Measurements from ENCODE around the gene TXNL1. TPM values are rescaled to one million over a fixed set of nuclear protein-coding genes. Genes with fewer than 3 reads are reported as not detected.

Gene TXNL1
- total RNA-seq, 1 donor from 2014 or later: 128 TPM

GRCh38 chr18:56580026-56580425 lies 58.4 kb downstream of the TXNL1 start:
- no peaks in the 10 kb centered on the region for H3K36me3 ChIP-seq
- no peak overlapping the region for H3K4me2 ChIP-seq
- no peak overlapping the region for H3K27ac ChIP-seq
- H3F3A ChIP-seq (ENCODE audit: low read depth): no peaks in the 10 kb centered on the region
- no peak overlapping the region for H3K9ac ChIP-seq
- TF ChIP-seq EZH2 (IDR thresholded peaks at IDR 0.05): no peak
- H3K36me3 Mint-ChIP-seq: no peaks in the 10 kb centered on the region
- no peak overlapping the region for H2AFZ ChIP-seq (replicated peaks)
- DNase-seq (ENCODE audit: low spot score): no peak
- H3K27me3 ChIP-seq: no peaks in the 10 kb centered on the region
- no peaks in the 10 kb centered on the region for H3K9me3 ChIP-seq (ENCODE audit: low read depth)
- no peaks in the 10 kb centered on the region for H4K20me1 ChIP-seq (ENCODE audit: low read depth)
- H3K27ac Mint-ChIP-seq: no peak overlapping the region
- no peak overlapping the region for H3K4me3 Mint-ChIP-seq
- peaks cover 16% of the 10 kb centered on the region for H3K4me1 Mint-ChIP-seq
- H3K27me3 Mint-ChIP-seq (ENCODE audit: insufficient read depth, low read depth): no peaks in the 10 kb centered on the region
- peaks cover 11% of the 10 kb centered on the region for H3K4me1 ChIP-seq
- H3K4me3 ChIP-seq: no peak overlapping the region
- H3K9me3 Mint-ChIP-seq: peaks cover 4% of the 10 kb centered on the region
- H3K79me2 ChIP-seq (ENCODE audit: low read depth): no peaks in the 10 kb centered on the region

DNA sequence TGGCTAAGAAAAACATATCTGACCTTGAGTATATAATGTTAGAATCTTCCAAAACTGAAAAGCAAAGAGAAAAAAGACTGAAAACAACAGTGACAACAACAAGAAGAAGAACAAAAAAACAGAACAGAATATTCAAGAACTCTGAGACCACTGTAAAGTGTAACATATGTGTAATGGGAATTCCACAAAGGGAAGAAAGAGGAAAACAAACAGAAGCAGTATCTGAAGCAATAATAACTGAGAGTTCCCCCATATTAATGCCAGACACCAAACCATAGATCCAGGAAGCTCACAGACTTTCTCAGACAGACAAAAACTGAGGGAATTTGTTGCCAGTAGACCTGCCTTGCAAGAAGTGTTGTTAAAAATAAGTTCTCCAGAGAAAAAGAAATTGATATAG lies 58.9 kb downstream of the TXNL1 start:
- Histone ChIP-seq H3F3A (ENCODE audit: low read depth) (no peaks in the 10 kb centered on the region), H3K4me3 (no peak overlapping the region), H3K4me1 (peaks cover 11% of the 10 kb centered on the region), H3K9me3 (ENCODE audit: low read depth) (no peaks in the 10 kb centered on the region), H3K27ac (no peak overlapping the region), H3K79me2 (ENCODE audit: low read depth) (no peaks in the 10 kb centered on the region), H3K36me3 (no peaks in the 10 kb centered on the region), H3K27me3 (no peaks in the 10 kb centered on the region), H4K20me1 (ENCODE audit: low read depth) (no peaks in the 10 kb centered on the region), H3K9ac (no peak overlapping the region), H3K4me2 (no peak overlapping the region), H2AFZ (replicated peaks) (no peak overlapping the region)
- TF ChIP-seq EZH2phosphoT487 (IDR thresholded peaks at IDR 0.05) (no peak), EZH2 (IDR thresholded peaks at IDR 0.05) (no peak)
- TF ChIP-seq, protein P1, sequence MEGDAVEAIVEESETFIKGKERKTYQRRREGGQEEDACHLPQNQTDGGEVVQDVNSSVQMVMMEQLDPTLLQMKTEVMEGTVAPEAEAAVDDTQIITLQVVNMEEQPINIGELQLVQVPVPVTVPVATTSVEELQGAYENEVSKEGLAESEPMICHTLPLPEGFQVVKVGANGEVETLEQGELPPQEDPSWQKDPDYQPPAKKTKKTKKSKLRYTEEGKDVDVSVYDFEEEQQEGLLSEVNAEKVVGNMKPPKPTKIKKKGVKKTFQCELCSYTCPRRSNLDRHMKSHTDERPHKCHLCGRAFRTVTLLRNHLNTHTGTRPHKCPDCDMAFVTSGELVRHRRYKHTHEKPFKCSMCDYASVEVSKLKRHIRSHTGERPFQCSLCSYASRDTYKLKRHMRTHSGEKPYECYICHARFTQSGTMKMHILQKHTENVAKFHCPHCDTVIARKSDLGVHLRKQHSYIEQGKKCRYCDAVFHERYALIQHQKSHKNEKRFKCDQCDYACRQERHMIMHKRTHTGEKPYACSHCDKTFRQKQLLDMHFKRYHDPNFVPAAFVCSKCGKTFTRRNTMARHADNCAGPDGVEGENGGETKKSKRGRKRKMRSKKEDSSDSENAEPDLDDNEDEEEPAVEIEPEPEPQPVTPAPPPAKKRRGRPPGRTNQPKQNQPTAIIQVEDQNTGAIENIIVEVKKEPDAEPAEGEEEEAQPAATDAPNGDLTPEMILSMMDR (IDR thresholded peaks at IDR 0.05): no peak
- Mint-ChIP-seq H3K4me3 (no peak overlapping the region), H3K27me3 (ENCODE audit: insufficient read depth, low read depth) (no peaks in the 10 kb centered on the region), H3K4me1 (peaks cover 21% of the 10 kb centered on the region), H3K9me3 (peaks cover 4% of the 10 kb centered on the region), H3K27ac (no peak overlapping the region), H3K36me3 (no peaks in the 10 kb centered on the region)
- no peak for DNase-seq (ENCODE audit: low spot score)

DNA sequence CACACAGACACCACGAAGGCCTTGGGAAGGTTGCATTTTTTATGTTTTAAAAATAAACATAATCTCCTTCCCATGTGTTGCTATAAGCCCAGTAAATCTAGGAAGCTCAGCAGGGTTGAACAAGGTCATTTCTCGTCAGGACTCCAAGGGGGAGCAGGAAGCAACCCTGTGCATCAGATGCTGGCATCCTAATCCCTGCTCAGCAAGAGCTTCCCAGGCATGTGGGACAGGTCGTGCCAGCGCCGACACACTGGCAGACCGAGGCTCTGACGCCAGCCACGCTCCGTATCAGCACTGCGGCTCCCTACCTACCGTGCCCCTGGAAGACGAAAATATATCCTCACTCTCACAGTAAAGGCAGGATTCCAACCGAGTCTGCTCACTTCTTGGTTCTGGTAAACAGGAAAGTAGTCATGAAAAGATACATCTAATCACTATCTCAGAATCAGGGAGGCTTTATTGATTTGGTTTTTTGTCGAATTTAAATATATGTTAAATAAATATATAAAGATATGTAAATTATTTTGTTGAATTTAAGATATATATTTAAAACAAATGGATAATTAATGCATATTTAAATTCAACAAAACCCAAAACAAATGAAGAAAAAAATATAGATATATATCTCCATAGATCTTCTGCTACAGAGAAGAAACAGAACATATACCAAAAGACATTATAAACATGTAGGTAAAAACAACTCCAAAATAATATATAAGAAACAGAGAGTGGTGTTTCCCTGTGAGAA lies 61.4 kb downstream of the TXNL1 start:
- Histone ChIP-seq H3K27ac (no peak overlapping the region), H3K4me2 (no peak overlapping the region), H3K27me3 (no peaks in the 10 kb centered on the region), H3F3A (ENCODE audit: low read depth) (no peaks in the 10 kb centered on the region), H3K9me3 (ENCODE audit: low read depth) (no peaks in the 10 kb centered on the region), H3K4me3 (no peak overlapping the region), H3K9ac (no peak overlapping the region), H3K36me3 (no peaks in the 10 kb centered on the region), H3K79me2 (ENCODE audit: low read depth) (no peaks in the 10 kb centered on the region), H2AFZ (replicated peaks) (no peak overlapping the region), H4K20me1 (ENCODE audit: low read depth) (no peaks in the 10 kb centered on the region), H3K4me1 (peaks cover 11% of the 10 kb centered on the region)
- H3K36me3 Mint-ChIP-seq: peaks cover 3% of the 10 kb centered on the region
- no peak overlapping the region for H3K27ac Mint-ChIP-seq
- DNase-seq (ENCODE audit: low spot score): no peak
- H3K9me3 Mint-ChIP-seq: peaks cover 4% of the 10 kb centered on the region
- peaks cover 21% of the 10 kb centered on the region for H3K4me1 Mint-ChIP-seq
- peaks cover 5% of the 10 kb centered on the region for H3K27me3 Mint-ChIP-seq (ENCODE audit: insufficient read depth, low read depth)
- no peak overlapping the region for H3K4me3 Mint-ChIP-seq
- TF ChIP-seq, protein P1 (IDR thresholded peaks at IDR 0.05): no peak
- TF ChIP-seq EZH2phosphoT487 (IDR thresholded peaks at IDR 0.05) (no peak), EZH2 (IDR thresholded peaks at IDR 0.05) (no peak)
